Stimulated activated CD8-positive, alpha-beta memory T cell treated with anti-CD3 and anti-CD28 coated beads, Interleukin-2, amount 100 ng/mL, for 48 hours (primary cell): ENCODE measurements around the gene CACFD1.
"Not testable (repeated sequence)": the region's sequence is repeated elsewhere in the genome, so short reads cannot be mapped to it uniquely, and the experiment has no call there.

Source experiments
- DNase-seq, 2 donors: peaks; one replicate each; pipeline ENCODE4 v3.0.0-alpha.2; 2020; ENCODE audit warnings: low read depth in 2 of 2

CACFD1 gene

GRCh38 chr9:133440874-133441273, 18.9 kb upstream of the CACFD1 start:
- no peak for DNase-seq

- no peak for DNase-seq
Measured at GRCh38 chr9:133441571-133441970, 18.2 kb upstream of the CACFD1 start.

GRCh38 chr9:133443248-133443647, 16.5 kb upstream of the CACFD1 start:
- no peak for DNase-seq

- DNase-seq = no peak
Measured at GRCh38 chr9:133443982-133444381, 15.8 kb upstream of the CACFD1 start.

GRCh38 chr9:133445293-133445969, 14.3 kb upstream of the CACFD1 start:
- DNase-seq = no peak

GRCh38 chr9:133448487-133448972, 11.2 kb upstream of the CACFD1 start:
- DNase-seq = no peak

- no peak for DNase-seq
Measured at GRCh38 chr9:133449760-133450159, 10.0 kb upstream of the CACFD1 start.

- not testable (repeated sequence) for DNase-seq
Measured at GRCh38 chr9:133451865-133452264, 7.9 kb upstream of the CACFD1 start.

GRCh38 chr9:133452562-133452961, 7.2 kb upstream of the CACFD1 start:
- DNase-seq = no peak

GRCh38 chr9:133453651-133454050, 6.1 kb upstream of the CACFD1 start:
- DNase-seq = no peak

- DNase-seq = no peak
Measured at GRCh38 chr9:133454325-133454724, 5.5 kb upstream of the CACFD1 start.

- DNase-seq = no peak
Measured at GRCh38 chr9:133454943-133455673, 4.7 kb upstream of the CACFD1 start.

GRCh38 chr9:133455936-133456335, 3.8 kb upstream of the CACFD1 start:
- no peak for DNase-seq

- no peak for DNase-seq
Measured at GRCh38 chr9:133456409-133456808, 3.4 kb upstream of the CACFD1 start.

GRCh38 chr9:133457233-133457632, 2.5 kb upstream of the CACFD1 start:
- DNase-seq = no peak

GRCh38 chr9:133457748-133458147, 2.0 kb upstream of the CACFD1 start:
- DNase-seq = no peak

- DNase-seq = no peak
Measured at GRCh38 chr9:133458643-133459312, 1.0 kb upstream of the CACFD1 start.

GRCh38 chr9:133460405-133461175, 812 bp downstream of the CACFD1 start:
- DNase-seq = no peak

GRCh38 chr9:133461975-133462374, 2.2 kb downstream of the CACFD1 start:
- DNase-seq = no peak

- DNase-seq = no peak
Measured at GRCh38 chr9:133463234-133463863, 3.6 kb downstream of the CACFD1 start.

GRCh38 chr9:133463864-133464615, 4.3 kb downstream of the CACFD1 start:
- no peak for DNase-seq
